Stimulated activated CD8-positive, alpha-beta memory T cell treated with anti-CD3 and anti-CD28 coated beads, Interleukin-7, amount 100 ng/mL, for 48 hours (primary cell): ENCODE results near the gene TNFRSF1A.

Experiments used
- DNase-seq, 2 donors: peaks; one replicate each; pipeline ENCODE4 v3.0.0-alpha.2; 2020; ENCODE audit warnings: low read depth in 1 of 2; ENCODE audit errors: extremely low read depth in 1 of 2

The TNFRSF1A gene

DNA sequence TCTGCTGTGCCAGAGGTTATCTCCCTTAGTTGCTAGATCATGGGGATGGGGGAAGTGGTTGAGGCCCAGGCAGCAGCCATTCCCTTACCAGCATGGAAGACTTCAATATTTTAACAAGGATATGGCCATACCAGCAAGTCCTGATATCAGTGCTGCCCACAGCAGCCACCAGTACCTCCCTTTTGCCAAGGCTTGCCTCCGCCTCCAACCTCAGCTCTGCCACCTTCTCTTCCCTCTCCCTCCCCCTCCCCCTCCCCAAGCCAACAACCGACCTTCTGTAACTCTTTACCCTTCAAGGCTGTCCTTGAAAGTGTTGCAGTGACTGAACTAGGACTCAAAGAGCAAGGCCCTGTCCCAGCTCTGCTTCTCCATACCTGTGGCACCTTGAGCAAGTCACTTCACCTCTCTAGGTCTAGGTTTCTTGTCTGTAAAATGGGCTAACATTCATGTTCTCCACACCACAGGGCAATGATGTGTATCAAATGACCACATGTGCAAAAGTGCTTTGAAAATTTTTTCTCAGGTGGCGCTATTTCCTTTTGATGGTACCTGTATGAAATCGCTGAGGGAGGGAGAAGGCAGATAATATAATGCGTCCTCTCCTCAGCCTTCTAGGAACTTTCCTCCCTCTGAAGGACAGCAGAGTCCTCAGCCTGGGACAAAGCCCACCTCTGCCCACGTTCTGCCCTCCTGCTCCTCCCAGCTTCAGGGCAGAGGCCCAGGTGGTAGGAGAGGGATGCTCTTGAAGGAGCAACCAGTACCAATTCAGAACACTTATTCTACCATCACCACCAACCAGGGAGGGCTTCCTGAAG, 16.7 kb downstream of the TNFRSF1A start:
- DNase-seq = no peak

- no peak for DNase-seq
Measured at GRCh38 chr12:6323995-6324711, 17.7 kb downstream of the TNFRSF1A start.

GRCh38 chr12:6323340-6323994, 18.4 kb downstream of the TNFRSF1A start:
- no peak for DNase-seq

- DNase-seq = no peak
Measured at GRCh38 chr12:6322969-6323339, 18.9 kb downstream of the TNFRSF1A start.

- no peak for DNase-seq
Measured at GRCh38 chr12:6322352-6322751, 19.5 kb downstream of the TNFRSF1A start.

- DNase-seq = no peak
Measured at GRCh38 chr12:6321905-6322304, 20.0 kb downstream of the TNFRSF1A start.

DNA sequence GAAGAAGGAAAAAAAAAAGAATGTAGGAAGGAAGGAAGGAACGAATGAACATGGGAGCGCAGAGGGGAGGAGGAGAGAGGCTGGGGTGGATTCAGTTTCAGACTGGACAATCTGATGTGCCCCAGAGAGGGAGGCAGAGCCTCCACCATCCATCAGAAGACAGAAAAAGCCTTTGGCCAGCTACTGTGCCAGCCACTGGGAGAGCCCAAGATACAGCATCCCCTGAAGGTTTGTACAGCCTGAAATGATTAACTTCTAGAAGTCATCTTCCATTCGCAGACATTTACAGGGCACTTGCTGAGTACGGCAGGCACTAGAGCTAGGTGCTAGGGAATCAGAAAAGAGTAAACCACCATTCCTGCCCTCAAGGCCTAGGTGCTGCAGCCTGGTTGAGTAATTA, 22.4 kb downstream of the TNFRSF1A start:
- no peak for DNase-seq

GRCh38 chr12:6318440-6318879, 23.4 kb downstream of the TNFRSF1A start:
- no peak for DNase-seq

DNA sequence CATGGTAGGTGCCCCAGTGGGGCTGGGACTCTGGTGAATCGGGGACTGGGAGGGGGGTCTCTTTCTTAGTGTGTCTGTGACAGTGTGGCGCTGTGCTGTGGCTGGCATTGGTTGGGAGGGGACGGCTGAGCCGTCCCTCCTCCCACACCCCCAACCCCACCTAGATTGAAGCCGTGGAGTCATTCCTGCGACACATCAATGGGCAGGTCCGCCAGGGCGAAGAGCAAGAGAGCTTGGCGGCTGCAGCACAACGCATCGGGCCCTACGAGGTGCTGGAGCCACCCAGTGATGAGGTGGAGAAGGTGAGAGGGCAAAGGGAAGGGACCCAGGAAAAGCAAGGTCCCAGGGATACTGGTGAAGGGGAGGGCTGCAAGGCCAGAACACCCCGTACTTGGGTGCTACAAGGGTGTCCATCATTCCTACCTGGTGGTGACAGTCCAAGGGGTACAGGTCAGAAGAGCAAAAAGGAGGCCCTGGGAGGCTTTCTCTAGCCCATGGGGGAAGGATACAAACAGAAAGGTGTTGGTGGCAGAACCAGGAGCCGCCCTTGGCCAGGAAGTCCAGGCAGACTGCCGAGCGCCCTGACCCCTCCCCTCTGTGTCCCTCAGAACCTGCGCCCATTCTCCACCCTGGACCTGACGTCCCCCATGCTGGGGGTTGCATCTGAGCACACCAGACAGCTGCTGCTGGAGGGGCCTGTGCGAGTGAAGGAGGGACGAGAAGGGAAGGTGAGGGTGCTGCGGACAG, 24.0 kb downstream of the TNFRSF1A start:
- DNase-seq = no peak

GRCh38 chr12:6316921-6317692, 24.8 kb downstream of the TNFRSF1A start:
- no peak for DNase-seq

DNA sequence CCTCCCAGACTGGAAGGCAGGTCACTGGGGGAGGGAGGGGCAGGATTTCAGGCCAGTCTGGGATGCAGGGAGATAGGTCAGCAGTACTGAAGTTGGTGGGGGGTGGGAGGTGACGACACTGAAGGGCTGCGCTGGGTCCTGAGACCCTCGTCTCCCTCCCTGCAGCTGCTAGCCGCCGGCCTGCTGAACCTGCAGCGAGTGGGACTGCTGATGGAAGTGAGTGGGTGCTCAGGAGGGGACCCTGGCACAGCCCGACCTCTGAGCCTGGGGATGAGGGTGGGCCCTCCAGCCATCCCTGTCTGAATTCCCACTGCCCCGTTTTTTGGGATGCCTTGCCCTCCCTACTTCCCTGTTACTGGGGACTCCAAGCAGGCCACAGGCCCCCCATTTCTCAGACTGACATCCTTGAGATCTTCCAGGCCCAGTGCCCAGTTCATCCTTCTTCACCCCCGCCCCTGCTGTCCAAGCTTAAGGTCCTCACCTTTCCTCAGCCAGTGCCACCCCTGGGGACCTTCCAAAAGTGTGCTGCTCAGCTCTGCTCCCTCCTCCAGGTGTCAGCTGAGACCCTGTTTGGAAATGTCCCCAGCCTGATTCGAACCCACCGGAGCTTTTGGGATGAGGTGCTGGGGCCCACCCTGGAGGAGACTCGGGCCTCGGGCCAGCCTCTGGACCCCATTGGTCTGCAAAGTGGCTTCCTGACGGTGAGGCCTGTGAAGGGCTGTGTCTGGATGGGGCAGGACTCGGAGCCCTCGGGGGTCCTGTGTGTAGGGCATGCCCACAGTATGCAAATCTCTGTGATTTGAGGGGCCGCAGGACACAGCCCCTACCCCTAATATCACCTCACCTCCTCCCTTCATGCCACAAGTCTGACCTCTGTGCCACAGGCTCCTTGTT, 25.9 kb downstream of the TNFRSF1A start:
- no peak for DNase-seq

DNA sequence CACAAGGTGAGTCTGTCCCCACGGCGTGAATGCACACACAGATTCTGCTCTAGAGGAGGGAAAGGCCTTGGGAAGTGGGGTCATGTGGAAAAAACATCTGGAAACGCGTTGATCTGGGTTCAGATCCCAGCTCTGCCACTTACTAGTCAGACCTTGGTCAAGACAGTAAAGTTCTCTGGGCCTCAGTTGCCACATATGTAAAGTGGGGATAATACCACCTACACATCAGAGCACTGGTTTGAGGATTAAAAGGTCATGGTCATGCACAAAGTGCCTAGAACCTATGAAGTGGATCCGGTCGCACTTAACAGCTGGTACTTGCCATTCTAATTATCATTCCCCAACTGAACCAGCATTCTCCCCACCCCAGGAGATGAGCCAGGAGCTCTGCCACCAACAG, 26.7 kb downstream of the TNFRSF1A start:
- no peak for DNase-seq

GRCh38 chr12:6314776-6315175, 27.1 kb downstream of the TNFRSF1A start:
- no peak for DNase-seq

- no peak for DNase-seq
Measured at GRCh38 chr12:6313326-6313940, 28.4 kb downstream of the TNFRSF1A start.

GRCh38 chr12:6312529-6313325, 29.1 kb downstream of the TNFRSF1A start:
- no peak for DNase-seq

DNA sequence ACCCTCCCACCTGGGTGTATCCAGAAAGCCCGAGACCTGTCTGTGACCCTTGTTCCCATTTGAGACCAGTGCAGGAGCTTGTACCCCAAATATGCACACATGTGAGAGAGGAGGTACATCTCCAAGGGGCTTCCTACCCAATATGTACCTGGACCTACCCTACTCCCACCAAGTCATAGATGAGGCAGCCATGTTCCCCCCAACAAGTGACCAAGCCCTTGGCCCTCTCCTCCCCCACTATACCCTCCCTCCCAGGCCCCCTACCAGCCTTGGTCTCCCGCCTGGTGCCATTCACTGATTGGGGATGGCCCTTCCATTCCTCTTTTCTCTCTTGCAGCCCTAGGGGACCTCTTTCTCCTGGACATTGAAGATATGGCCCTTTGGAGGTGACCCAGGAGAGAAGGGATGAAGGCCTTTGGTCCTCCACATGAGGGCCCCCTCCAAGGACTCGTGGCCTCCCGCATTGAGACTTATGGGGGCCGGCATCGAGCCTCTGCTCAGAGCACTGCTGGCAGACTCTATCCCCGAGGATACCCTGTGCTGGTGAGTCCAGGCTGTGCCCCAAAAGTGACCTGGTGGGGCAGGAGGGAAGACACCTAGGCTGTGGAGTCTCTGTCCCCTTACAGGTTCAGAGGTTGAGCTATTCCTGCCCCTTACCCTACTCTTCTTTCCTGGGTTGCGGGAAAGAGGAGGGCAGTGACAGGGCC, 29.9 kb downstream of the TNFRSF1A start:
- no peak for DNase-seq

DNA sequence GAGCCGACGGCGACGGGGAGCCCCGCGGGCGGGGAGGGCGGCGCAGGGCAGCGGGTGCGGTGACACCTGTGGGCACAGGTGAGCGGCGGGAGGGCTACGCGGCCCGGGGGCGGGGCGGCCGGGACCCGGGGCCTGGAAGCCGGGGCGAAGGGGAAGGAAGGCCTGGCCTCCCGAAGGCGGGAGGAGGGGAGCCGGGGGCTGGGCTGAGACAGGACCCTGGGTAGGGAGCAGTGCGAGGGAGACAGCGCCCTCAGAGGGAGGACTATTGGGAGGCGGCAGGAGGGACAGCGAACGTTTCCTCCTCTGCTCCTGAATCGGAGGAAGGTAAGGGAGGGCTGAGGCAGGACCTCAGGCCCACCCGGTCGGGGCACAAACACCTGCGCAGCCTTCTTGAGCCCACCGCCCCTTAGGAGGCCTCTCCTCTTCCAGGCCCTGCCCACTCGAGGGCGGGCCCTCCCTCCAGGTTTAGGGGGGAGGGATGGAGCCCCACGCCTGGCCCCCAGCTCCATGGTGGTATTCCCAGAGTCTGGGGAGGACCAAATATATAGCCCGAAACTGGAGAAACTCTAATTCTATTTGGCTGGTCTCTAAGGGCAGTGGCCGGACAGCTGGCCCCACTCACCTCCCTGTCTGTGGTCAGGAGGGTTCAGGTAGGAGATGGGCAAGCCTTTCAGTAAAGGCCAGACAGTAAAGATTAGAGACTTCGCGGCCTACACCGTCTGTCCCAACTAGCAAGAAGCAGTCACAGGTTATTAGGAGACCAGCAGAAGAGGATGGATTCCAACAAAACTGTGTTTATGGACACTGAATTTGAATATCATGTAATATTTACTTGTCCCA, 30.9 kb downstream of the TNFRSF1A start:
- DNase-seq = no peak
